ENCODE data around the gene SPATA31D1.

The SPATA31D1 gene

DNA sequence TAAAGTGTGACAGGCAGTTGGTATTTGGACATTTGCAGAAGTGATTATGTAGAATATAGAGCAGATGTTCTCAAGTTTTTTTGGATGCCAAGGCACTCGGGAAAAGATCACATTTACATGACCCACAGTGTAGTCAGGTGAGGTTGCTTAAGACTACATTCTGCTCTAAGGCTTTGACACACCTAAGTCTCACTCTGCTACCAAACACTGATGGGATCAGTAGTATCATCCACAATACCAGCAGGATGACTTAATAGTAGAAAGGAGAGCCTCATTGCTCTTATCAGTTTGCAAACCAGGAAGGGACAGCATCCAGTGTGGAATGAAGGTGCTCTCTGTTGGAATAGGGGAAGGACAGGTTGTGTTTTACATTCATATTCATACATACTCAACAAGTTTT is 2.5 kb upstream of the SPATA31D1 start:
- H3K4me3 ChIP-seq (ENCODE audit: low read length) = no peak overlapping the region
- no peak for TF ChIP-seq ZNF274 (IDR thresholded peaks at IDR 0.05; ENCODE audit: low read depth, low read length)

DNA sequence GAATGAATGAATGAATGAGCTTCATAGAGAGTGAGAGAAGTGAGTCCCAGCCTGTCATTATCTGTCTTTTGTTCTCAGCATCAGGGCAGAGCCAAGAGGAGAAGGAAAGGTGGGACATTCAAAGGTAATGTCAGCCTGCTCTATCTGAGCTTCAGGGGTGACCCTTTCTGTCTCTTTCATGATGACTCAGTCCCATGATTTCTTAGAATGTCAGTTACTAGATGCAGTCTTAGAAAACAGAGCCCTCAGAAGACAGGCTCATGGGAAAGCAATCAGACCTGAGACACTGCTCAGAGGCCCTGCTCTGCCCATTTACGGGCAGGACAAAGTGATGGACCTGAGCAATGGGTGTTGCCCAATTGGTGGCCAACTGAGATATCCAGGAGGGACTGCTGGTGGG is 1.1 kb downstream of the SPATA31D1 start:
- no peak for TF ChIP-seq ZNF274 (IDR thresholded peaks at IDR 0.05; ENCODE audit: low read depth, low read length)
- H3K4me3 ChIP-seq (ENCODE audit: low read length) = no peak overlapping the region

DNA sequence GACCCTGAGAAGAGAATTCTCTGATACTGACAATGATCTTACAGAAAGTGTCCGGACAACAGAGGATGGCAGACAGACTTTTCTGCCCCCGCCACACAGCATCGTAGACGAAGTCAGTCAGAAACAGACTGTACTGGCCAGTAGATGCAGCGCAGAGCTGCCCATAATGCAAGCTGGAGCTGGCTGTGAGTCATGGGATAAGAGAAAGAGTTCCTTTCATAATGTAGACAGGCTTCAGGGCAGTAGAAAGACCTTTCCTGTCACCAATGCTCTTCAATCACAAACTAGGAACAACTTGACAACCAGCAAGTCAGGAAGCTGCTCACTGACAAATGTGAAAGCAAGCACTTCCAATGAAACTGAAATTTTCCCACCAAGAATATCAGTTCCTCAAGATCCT is 5.1 kb downstream of the SPATA31D1 start:
- TF ChIP-seq ZNF274 (IDR thresholded peaks at IDR 0.05; ENCODE audit: low read depth, low read length) = no peak
- no peak overlapping the region for H3K4me3 ChIP-seq (ENCODE audit: low read length)

DNA sequence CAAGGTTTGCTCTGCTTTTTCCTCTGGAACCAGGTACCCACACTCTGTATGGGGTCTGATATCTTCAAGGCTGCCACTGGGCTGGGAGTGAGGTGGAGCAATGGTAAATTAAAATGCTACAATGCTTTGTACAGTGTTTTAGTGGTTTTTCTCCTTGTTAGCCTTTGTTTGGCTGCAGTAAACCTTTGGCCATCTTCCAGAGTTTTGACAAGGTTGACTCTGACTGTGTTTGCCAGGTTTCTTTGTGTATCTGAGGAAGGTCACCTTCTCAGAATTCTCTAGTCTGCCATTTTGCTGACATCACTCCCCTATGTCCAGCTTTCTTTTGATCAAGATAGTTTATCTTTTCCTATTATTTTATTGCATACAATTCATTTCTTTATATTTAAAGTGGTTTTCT is 11.2 kb downstream of the SPATA31D1 start:
- no peak overlapping the region for H3K4me3 ChIP-seq (ENCODE audit: low read length)
- TF ChIP-seq ZNF274 (IDR thresholded peaks at IDR 0.05; ENCODE audit: low read depth, low read length) = no peak

DNA sequence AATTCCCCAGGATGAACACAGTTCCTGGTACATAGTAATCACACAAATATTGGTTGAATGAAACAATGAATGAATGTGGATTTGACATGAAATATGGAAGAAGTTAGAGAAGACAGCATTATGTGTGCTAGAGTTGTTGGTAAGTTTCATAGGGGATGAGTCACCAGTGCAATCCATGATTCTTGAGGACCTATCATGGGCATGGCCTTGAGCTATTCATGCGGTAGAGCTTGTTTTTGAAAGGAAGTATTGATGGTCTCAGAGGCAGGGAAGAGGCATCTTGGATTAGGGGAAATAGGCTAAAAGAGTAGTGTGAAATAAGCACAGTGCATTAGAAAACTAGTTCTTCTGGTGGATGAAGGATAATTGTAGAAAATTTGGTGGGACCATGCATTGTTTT is 22.1 kb downstream of the SPATA31D1 start:
- no peak for TF ChIP-seq ZNF274 (IDR thresholded peaks at IDR 0.05; ENCODE audit: low read depth, low read length)
- H3K4me3 ChIP-seq (ENCODE audit: low read length) = no peak overlapping the region

DNA sequence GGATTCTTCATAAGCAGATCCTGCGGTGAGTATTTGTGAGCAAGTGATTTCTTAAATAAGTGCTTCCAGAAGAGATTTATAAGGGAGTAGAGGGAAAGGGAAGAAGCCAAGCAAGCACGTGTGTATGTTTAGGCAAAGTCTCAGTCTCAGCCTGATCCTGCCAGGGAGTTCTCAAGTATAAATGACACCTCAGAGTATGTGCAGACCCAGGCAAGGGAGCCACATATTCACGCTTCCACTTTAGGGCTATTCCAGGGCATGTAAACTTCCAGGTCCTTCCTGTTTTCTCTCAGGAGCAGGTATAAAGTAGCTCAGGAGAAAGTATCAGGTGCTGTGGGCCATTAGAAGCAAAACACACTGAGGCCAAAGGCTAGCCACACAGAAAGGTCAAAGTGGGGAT is 22.6 kb downstream of the SPATA31D1 start:
- no peak overlapping the region for H3K4me3 ChIP-seq (ENCODE audit: low read length)
- TF ChIP-seq ZNF274 (IDR thresholded peaks at IDR 0.05; ENCODE audit: low read depth, low read length) = no peak

DNA sequence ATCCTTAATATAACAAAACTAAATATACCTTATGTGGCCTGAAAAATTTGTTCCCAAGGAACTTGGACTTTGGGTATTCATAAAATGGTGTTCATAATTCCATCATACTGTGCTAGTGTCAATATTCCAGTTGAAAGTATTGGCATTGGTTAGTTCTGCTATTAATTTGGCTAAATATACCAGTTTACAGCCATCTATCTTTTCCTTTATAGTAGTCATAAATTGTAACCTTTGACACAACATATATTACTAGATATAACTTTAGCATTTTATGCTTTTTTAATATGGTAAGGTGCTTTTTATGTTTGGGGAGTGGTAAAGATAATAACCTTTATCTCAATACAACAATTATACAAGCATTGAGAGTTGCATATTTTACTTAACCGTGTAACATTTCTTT is 23.7 kb downstream of the SPATA31D1 start:
- no peak for TF ChIP-seq ZNF274 (IDR thresholded peaks at IDR 0.05; ENCODE audit: low read depth, low read length)
- no peak overlapping the region for H3K4me3 ChIP-seq (ENCODE audit: low read length)

DNA sequence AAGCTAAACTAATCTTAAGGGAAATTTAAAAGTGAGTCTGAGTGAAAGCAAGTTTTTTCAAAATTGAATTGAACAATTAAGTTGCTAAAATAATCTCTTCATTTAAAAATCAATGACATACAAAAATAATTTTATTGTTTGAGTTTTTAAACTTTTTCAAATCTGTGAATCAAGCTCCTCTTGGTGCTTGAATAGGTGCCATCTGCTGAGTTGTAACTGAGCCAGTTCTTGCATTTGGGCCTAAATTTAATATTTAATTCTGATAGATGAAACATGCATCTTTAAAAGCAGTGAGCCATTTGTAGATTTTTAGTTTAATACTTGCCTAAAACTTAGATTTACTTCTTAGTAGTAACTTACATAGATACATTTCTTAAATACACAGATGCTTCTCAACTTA is 31.8 kb downstream of the SPATA31D1 start:
- no peak for TF ChIP-seq ZNF274 (IDR thresholded peaks at IDR 0.05; ENCODE audit: low read depth, low read length)
- H3K4me3 ChIP-seq (ENCODE audit: low read length) = no peak overlapping the region

DNA sequence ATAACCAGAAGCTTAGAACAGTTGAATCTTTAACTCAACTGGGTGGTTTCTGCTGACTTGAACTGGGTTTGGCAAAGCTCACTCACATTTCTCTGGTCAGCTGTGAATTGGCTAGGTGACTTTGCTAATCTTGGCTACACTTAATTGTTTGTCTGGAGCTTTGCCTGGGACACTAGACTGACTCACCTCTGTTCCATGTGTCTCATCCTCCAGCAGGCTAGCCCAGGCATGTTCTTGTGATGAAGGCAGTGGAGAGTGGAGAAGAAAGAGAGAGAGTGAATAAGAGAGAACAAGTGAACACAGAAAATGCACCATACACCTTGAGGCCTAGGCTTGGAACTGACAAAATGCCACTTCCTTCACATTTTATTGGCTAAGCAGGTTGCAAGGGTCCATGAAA is 32.6 kb downstream of the SPATA31D1 start:
- no peak overlapping the region for H3K4me3 ChIP-seq (ENCODE audit: low read length)
- TF ChIP-seq ZNF274 (IDR thresholded peaks at IDR 0.05; ENCODE audit: low read depth, low read length) = no peak

DNA sequence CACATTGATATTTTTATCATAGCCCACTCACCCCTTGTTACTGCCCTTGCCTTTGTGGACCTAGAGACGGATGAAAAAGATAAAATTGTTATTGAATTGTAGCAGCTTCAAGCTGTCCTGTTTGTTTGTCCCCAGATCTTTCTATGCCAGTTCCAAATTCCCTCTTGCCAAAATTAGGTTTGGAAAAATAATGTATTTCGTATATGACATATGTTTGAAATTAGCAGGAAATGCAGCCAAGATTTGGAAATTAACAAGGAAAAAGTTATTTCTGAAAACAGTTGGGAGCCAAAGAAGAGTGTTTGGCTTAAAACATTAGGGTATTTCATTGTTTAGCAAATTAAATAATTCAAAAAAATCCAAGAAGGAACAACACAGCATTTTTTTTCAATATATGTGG is 33.5 kb downstream of the SPATA31D1 start:
- TF ChIP-seq ZNF274 (IDR thresholded peaks at IDR 0.05; ENCODE audit: low read depth, low read length) = no peak
- no peak overlapping the region for H3K4me3 ChIP-seq (ENCODE audit: low read length)

DNA sequence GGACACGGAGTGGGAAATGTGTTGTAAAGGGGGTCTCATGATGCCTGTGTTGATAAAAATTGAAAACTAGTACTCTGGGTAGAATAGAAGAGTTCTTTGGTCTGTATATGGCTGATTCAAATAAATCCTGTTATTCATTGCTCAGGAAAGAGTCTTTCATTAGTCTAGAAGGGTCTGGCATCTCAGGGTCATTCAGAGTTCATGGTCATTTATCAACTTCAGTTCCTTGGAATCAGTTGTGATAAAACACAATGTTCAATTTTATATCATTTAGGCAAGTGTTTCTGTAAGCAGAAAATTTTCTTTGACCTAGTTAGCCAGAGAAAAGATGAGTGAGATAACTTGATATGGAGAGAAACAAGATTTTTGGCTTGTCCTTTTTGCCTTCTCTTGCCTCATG is 36.3 kb downstream of the SPATA31D1 start:
- no peak for TF ChIP-seq ZNF274 (IDR thresholded peaks at IDR 0.05; ENCODE audit: low read depth, low read length)
- no peak overlapping the region for H3K4me3 ChIP-seq (ENCODE audit: low read length)

DNA sequence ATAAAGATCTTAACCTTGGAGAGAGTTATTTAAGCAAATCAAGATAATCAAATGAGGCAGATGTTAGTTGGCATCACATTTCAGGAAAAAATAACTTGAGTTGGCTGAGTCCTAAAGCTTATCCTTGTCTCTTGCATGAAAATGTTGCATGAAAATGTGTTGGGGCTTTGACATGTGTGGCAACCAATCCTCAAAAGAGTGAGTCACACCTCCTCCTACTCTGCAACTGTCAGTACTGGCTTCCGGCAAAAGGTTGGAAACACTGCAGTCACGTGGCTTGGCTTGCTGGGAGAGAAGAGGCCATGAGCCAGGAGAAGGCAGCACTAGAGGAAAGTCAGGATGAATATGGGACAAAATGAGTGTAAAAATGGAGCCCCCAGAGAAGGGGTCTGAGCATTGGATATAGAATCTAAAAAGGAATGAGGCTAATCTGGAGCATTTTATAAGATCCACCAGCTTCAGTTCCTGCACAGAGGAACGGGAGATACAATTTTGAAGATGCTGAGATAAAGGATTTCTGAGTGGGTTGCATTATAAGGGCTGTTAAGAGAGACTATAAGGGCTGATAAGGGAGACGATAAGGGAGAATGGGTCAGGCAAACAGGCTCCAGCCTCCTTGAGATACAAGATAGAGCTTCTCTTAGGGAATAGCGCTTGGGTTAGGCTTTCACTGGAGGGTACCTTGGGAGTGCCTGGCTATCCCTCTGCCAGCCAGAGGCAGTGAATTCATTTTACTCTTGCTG is 43.1 kb downstream of the SPATA31D1 start:
- no peak for TF ChIP-seq ZNF274 (IDR thresholded peaks at IDR 0.05; ENCODE audit: low read depth, low read length)

DNA sequence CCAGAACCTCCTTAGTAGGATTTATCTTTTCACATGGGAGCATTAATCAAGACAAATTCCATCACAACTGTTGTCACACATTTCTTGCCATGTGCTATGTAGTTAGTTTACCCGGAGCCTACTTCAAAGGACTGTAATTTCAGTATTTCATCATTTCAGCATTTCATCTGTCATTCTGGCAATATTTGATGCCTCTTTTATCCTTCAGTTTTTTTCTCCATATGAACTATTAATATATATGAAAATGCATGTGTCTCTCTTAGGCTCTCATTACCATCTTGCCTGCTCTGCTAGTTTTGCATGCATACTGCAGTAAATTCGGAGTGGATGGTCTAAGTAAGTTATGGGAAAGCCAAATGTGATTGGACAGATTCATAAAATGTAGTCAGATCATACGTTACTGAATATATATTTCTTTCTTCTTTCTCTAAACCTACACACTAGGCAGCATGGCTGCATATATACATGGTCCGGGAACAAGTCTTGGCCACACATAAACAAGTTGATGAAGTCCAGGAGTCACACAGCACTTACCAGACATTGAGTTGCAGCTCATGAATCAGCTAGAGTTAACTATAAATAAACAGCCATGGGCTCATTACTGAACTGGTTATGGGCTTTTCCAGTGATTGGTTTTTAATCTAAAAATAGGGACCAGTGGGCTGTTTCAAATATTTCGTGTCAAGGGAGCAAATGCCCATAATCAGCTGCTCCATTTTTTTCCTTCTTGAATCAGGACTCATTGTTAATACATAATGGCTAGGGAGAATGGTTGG is 46.6 kb downstream of the SPATA31D1 start:
- TF ChIP-seq ZNF274 (IDR thresholded peaks at IDR 0.05; ENCODE audit: low read depth, low read length) = no peak
- H3K4me3 ChIP-seq (ENCODE audit: low read length) = no peak overlapping the region

More for the DNA sequence above, 43.1 kb downstream of the SPATA31D1 start:
- H3K4me3 ChIP-seq (ENCODE audit: low read length) = no peak overlapping the region

DNA sequence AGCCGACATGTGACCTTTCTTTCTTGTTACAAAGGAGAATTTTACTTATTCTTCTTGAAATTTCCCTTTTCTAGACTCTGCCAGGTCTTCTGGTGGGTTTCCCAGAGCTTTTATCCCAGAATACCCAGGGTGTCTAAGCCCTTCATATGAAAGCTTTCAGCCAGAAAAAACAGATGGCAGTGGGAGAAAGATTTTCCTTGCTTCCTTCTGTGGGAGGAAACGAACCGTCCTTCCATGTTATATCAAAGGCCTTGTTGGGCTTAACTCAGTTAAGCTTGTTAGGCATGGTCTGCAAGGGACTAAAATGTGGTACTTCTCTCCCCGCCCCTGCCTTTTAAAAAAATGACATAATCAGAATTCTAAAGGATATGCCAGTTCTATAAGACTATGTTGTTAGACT is 47.5 kb downstream of the SPATA31D1 start:
- no peak for TF ChIP-seq ZNF274 (IDR thresholded peaks at IDR 0.05; ENCODE audit: low read depth, low read length)
- no peak overlapping the region for H3K4me3 ChIP-seq (ENCODE audit: low read length)

DNA sequence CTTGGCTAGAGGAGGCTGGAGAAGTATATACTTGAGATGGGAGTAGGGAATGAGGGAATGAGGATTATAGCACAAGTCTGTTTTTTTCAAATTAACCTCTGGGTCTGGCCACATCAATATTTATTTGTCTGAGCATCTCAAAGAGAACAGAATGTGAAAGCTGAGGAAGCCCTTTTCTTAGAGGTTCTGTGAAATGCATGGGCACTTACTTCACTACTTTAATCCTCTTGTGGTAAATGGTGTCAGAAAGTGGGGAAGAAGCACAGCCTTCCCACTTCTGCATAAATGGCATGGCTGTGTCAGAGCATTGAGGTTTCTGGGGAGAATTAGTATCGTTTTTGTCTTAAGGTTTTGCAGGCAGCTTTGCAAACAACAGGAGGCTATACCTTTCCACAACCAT is 48.6 kb downstream of the SPATA31D1 start:
- no peak overlapping the region for H3K4me3 ChIP-seq (ENCODE audit: low read length)
- TF ChIP-seq ZNF274 (IDR thresholded peaks at IDR 0.05; ENCODE audit: low read depth, low read length) = no peak

All from GM08714 (cell line).